T-helper 9 cell (primary cell): ENCODE results near the gene SLC7A5.

Experiments
- DNase-seq: peaks from one replicate; pipeline ENCODE4 v3.0.0-alpha.2; 2020

The SLC7A5 gene

DNA sequence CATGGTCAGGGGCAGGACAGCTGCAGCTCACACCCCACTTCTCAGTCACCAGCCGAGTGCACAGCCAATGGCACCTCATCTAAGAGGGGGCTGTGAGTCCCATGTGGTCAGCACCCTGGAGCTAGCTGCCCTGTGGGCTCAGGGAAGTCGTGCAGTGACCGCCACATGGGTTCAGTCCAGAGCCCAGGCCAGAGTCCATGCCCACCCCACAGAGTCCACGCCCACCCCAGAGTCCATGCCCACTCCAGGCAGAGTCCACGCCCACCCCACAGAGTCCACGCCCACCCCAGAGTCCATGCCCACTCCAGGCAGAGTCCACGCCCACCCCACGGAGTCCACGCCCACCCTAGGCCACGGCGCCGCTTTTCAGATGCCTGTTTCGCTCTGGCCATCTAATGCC, 24.1 kb downstream of the SLC7A5 start:
- no peak for DNase-seq

DNA sequence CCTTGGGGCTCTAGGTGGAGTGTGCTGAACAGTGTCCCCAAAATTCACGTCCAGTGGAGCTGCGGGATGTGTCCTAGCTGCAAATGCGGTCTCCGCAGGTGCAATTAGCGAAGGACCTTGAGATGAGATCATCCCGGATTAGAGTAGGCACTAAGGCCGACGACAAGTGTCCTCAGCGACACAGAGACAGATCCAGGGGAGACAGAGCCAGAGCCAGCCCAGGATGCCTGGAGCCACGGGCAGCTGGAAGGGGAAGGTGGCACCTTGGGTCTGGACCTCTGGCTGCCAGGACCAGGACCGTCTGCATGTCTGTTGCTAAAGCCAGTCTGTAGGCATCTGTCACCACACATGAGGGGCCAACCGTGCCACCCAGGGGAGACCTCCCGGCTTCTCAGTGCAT, 24.5 kb downstream of the SLC7A5 start:
- DNase-seq: no peak

GRCh38 chr16:87844120-87844733, 25.1 kb downstream of the SLC7A5 start:
- no peak for DNase-seq

GRCh38 chr16:87843678-87844105, 25.6 kb downstream of the SLC7A5 start:
- no peak for DNase-seq

GRCh38 chr16:87842209-87842869, 27.0 kb downstream of the SLC7A5 start:
- no peak for DNase-seq

GRCh38 chr16:87841340-87842208, 27.7 kb downstream of the SLC7A5 start:
- DNase-seq: no peak

- no peak for DNase-seq
Measured at GRCh38 chr16:87840271-87840978, 28.9 kb downstream of the SLC7A5 start.

GRCh38 chr16:87839542-87840270, 29.6 kb downstream of the SLC7A5 start:
- DNase-seq: no peak

- no peak for DNase-seq
Measured at GRCh38 chr16:87838643-87839541, 30.4 kb downstream of the SLC7A5 start.

DNA sequence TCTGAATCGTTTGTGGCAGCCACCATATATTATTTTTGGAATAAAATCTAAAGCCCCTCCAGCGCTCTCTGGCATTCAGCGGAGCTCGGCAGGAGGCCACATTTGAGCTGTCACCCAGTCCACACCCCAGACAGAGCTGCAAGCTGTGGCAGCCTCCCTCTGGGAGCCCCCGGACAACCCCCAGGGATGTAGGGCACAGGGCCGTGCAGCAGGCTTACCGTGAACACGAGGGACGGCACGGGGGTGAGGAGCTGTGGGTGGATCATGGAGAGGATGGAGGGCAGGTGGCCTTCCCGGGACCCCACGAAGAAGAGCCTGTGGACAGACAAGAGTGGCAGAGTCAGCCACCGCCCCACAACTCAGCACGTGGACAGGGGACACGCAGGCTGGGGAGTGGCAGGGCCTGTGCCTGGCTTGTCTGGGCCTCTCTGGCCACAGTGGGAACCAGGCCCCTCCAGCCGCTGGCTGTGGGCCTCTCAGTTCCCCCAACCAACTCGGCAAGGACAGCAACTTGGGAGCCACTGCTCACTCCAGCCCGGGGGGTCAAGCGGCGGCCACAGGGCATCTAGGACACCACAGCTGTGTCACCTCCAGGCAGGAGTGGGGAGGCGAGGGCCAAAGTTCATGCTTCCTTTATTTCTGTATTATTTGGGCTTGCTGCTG, 31.5 kb downstream of the SLC7A5 start:
- no peak for DNase-seq

DNA sequence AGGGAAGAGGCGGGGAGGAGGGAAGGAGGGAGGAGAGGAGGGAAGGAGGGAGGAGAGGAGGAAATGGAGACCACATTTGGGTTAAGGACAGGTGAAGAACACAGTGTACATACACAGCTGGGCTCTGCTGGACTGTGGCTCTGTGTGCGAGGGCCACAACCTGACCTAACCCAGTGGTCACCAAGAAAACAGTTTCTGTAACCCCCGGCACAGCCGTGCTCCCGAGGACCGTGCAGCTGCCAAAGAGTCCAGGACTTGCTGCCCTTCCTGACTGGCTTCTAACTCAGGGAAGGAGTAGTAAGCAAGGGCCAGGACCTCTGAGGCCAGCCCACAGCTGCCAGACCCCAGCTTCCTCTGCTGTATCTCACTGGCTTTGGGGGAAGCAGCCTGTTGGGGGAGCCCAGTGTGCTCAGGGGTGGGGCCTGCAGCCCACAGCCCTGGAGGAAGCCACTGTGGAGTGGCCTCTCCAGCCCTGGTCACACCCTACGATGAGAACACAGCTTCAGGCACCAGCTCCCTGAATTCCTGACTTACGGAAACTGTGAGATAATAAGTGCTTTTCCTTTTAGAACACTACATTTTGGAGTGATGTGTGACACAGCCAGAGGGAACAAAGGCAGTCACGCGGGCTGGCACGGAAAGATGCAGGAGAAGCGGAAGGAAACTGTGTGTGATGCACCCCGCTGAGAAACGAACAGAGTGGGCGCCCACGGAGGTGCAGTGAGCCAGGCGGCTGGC, 32.3 kb downstream of the SLC7A5 start:
- DNase-seq: no peak

- no peak for DNase-seq
Measured at GRCh38 chr16:87836346-87836843, 32.9 kb downstream of the SLC7A5 start.

GRCh38 chr16:87835882-87836331, 33.4 kb downstream of the SLC7A5 start:
- DNase-seq: no peak

- DNase-seq: no peak
Measured at GRCh38 chr16:87834668-87835473, 34.4 kb downstream of the SLC7A5 start.

- no peak for DNase-seq
Measured at GRCh38 chr16:87834005-87834667, 35.2 kb downstream of the SLC7A5 start.

GRCh38 chr16:87833548-87833947, 35.8 kb downstream of the SLC7A5 start:
- no peak for DNase-seq

DNA sequence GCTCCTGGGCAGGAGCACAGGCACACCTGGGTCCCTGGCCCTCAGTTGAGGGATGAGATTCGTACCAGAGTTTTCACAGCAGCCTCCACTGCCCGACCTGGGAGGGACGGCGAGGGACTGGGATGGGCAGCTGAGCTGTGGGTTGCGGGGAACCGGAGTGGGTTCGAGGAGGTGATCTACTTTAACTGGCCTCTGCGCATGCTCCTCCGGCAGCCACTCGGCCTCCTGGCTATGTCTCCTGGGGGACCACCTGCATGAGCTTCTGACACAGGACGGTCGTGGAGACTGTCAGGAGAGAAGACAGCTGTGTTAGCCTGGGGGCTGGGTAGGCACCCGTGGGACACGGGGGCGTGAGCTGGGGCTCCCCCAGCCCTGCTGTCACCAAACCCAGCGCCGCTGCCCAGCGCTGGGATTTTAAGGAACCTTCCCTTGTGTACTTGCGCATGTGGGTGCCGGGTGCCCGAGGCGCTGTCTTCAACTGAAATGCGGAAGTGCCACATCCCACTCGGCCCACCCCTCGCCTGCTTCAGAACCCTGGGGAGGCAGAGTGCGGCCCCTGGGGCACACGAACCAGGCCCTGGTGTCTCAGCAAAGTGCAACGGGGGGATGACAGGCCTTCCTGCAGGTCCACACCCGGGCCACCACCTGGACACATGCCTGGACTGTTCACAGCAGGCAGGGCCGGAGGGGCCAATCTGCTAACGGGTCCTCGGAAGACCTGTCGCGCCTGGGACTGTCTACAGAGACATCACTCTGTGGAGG, 36.4 kb downstream of the SLC7A5 start:
- no peak for DNase-seq
